SK-N-SH (cell line): Measurements from ENCODE around the gene ACOT7.

Source experiments
- GATA2 ChIP-seq: sonication (generic); formaldehyde crosslinking; IDR thresholded peaks from 2 replicates; pipeline ENCODE4 v1.5.0; 2020; ENCODE audit warnings: mild to moderate bottlenecking, missing genetic modification reagents
- NRF1 ChIP-seq: IDR thresholded peaks from 2 replicates; pipeline ENCODE4 v1.6.1; 2012; ENCODE audit warnings: low read depth, mild to moderate bottlenecking, low read length
- POLR2AphosphoS5 ChIP-seq: IDR thresholded peaks from 2 replicates; pipeline ENCODE4 v1.6.1; 2012; ENCODE audit warnings: low read depth, low read length
- RCOR1 ChIP-seq: fragments of 150-350 bp; IDR thresholded peaks from 2 replicates; pipeline ENCODE4 v1.6.1; 2017; ENCODE audit warnings: antibody characterized with exemption, low read length
- SMC3 ChIP-seq: IDR thresholded peaks from 2 replicates; pipeline ENCODE4 v1.6.1; 2012; ENCODE audit warnings: low read depth, low read length, improper control_type of control experiment
- TAF1 ChIP-seq: IDR thresholded peaks from 2 replicates; pipeline ENCODE4 v1.6.1; 2012; ENCODE audit warnings: low read depth, mild to moderate bottlenecking, low read length, moderate library complexity, borderline replicate concordance
- YY1 ChIP-seq: IDR thresholded peaks from 2 replicates; pipeline ENCODE4 v1.4.0; 2012; ENCODE audit warnings: low read depth, mild to moderate bottlenecking
- TF ChIP-seq, protein P1 (sequence below): fragments of 200-600 bp; sonication (generic); IDR thresholded peaks from 2 replicates; pipeline ENCODE4 v1.6.1; 2017; ENCODE audit warnings: antibody characterized with exemption, mild to moderate bottlenecking, moderate library complexity

DNA sequence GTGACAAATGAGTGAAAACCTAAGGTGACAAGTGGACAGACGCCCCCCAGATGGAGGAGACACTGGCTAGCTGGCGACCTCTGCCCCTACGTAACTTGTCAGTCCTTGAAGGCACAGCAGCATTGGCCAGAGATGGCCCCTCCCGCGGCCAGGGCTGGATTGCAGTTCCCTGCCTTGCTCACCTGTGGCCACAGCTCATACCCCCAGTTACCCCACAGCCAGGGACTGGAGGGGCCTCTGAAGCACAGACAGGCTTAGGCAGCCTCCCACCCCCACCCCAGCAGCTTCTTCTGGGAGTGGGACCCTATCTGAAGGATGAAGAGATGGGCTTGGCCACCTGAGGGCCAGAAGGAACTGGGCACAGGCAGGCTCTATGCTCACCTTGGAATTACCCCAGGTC lies 145.9 kb downstream of the ACOT7 start:
- TF ChIP-seq, protein P1, sequence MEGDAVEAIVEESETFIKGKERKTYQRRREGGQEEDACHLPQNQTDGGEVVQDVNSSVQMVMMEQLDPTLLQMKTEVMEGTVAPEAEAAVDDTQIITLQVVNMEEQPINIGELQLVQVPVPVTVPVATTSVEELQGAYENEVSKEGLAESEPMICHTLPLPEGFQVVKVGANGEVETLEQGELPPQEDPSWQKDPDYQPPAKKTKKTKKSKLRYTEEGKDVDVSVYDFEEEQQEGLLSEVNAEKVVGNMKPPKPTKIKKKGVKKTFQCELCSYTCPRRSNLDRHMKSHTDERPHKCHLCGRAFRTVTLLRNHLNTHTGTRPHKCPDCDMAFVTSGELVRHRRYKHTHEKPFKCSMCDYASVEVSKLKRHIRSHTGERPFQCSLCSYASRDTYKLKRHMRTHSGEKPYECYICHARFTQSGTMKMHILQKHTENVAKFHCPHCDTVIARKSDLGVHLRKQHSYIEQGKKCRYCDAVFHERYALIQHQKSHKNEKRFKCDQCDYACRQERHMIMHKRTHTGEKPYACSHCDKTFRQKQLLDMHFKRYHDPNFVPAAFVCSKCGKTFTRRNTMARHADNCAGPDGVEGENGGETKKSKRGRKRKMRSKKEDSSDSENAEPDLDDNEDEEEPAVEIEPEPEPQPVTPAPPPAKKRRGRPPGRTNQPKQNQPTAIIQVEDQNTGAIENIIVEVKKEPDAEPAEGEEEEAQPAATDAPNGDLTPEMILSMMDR, result no peak
- TF ChIP-seq YY1 (no peak), POLR2AphosphoS5 (no peak), GATA2 (CRISPR knock-in tag) (no peak), NRF1 (no peak), SMC3 (no peak), RCOR1 (no peak), TAF1 (no peak)
